Tibial artery (tissue), 4 donors: ENCODE data around the gene CKM.

ENCODE experiments used
- DNase-seq, 2 donors: peaks; one replicate each; pipeline ENCODE4 v3.0.0-alpha.2; 2019
- H3K27ac ChIP-seq, 2 donors: fragments of 200-600 bp; sonication (generic) in 1 of 2; 1 replicate in 1 of 2; 2 replicates in 1 of 2; pipeline ENCODE4 v1.5.1; 2018 to 2019; ENCODE audit warnings: mild to moderate bottlenecking in 1 of 2
- H3K27me3 ChIP-seq, 2 donors: fragments of 200-600 bp; sonication (generic) in 1 of 2; one replicate each; pipeline versions ENCODE4 v1.5.1 to v1.6.0; 2016 to 2019
- H3K36me3 ChIP-seq, 3 donors: fragments of 200-600 bp; sonication (generic) in 2 of 3; one replicate each; pipeline ENCODE4 v1.5.1; 2016 to 2019; ENCODE audit warnings: mild to moderate bottlenecking in 2 of 3
- H3K4me1 ChIP-seq, 4 donors: fragments of 200-600 bp; sonication (generic) in 2 of 4; 1 replicate in 3 of 4; 2 replicates in 1 of 4; pipeline ENCODE4 v1.5.1; 2016 to 2019
- H3K4me3 ChIP-seq, 2 donors: fragments of 200-600 bp; sonication (generic) in 1 of 2; 1 replicate in 1 of 2; 2 replicates in 1 of 2; pipeline ENCODE4 v1.5.1; 2018 to 2019; ENCODE audit warnings: mild to moderate bottlenecking in 2 of 2
- H3K9me3 ChIP-seq, 3 donors: fragments of 200-600 bp; sonication (generic) in 1 of 3; one replicate each; pipeline ENCODE4 v1.5.1; 2016 to 2019
- intact Hi-C: fragments of 100-400 bp; cut with DNase I; formaldehyde crosslinking; loops from one replicate; pipeline ENCODE4 v1.15.0; 2023; ENCODE audit warnings: low total_unique reads
- TF ChIP-seq, protein P1 (sequence below), 2 experiments: fragments of 200-600 bp in 1 of 2; fragments of 450-650 bp in 1 of 2; IDR thresholded peaks; one replicate each; pipeline ENCODE4 v1.5.1; 2017 to 2019; ENCODE audit warnings: antibody characterized with exemption in 2 of 2, mild to moderate bottlenecking in 1 of 2, moderate library complexity in 1 of 2

Gene CKM

DNA sequence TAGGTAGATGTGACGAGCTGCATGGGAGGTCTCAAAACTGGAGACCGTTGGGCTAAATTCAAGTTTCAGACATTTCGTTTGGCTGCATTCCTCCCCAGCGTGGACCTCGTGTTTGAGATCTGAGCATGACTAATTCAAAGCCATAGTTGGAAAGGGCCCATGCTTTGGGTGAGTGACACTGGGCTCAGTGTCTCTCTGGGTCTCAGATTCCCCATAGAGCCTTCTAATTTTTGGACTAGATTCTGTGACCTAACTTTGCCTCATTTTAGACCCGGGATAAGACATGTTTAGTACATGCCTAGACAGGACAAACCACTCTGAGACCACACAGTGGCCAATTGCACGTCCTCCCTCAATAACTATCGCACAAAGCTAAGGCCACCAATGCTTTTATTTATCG lies 16.6 kb downstream of the CKM start:
- intact Hi-C loops, result no loop called here
- no peak overlapping the region for H3K27ac ChIP-seq
- peaks cover 0 to 4% of the 10 kb centered on the region in 2 donors for H3K27me3 ChIP-seq
- no peak overlapping the region for H3K4me3 ChIP-seq
- peaks cover 0 to 4% (median 0%) of the 10 kb centered on the region in 3 donors for H3K9me3 ChIP-seq
- no peaks in the 10 kb centered on the region for H3K4me1 ChIP-seq
- H3K36me3 ChIP-seq, result peaks cover 3 to 19% (median 13%) of the 10 kb centered on the region in 3 donors
- TF ChIP-seq, protein P1, sequence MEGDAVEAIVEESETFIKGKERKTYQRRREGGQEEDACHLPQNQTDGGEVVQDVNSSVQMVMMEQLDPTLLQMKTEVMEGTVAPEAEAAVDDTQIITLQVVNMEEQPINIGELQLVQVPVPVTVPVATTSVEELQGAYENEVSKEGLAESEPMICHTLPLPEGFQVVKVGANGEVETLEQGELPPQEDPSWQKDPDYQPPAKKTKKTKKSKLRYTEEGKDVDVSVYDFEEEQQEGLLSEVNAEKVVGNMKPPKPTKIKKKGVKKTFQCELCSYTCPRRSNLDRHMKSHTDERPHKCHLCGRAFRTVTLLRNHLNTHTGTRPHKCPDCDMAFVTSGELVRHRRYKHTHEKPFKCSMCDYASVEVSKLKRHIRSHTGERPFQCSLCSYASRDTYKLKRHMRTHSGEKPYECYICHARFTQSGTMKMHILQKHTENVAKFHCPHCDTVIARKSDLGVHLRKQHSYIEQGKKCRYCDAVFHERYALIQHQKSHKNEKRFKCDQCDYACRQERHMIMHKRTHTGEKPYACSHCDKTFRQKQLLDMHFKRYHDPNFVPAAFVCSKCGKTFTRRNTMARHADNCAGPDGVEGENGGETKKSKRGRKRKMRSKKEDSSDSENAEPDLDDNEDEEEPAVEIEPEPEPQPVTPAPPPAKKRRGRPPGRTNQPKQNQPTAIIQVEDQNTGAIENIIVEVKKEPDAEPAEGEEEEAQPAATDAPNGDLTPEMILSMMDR (IDR thresholded peaks at IDR 0.05), result no peak
- DNase-seq, result no peak

DNA sequence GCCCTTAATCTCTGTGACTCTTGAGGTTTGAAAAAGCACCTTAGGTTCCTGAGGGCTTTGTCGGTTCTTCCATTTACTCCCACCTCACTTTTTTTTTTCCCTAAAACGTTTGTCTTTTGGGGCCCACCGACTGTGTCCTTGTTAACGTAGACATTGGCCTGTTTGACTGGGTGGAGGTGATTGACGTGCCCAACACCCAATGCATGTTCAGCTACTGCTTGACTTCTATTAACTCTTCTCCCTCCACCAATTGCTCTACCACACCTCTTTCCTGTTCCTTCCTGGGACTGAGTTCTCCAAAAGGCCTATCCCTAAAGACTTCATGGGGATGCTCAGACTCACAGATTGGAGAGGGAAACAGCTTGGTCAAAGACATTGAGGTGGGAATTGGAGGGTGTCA lies 17.3 kb downstream of the CKM start:
- TF ChIP-seq, protein P1 (IDR thresholded peaks at IDR 0.05), result no peak
- Histone ChIP-seq H3K36me3 (peaks cover 3 to 25% (median 13%) of the 10 kb centered on the region in 3 donors), H3K27me3 (peaks cover 0 to 4% of the 10 kb centered on the region in 2 donors), H3K9me3 (peaks cover 0 to 4% (median 0%) of the 10 kb centered on the region in 3 donors), H3K27ac (no peak overlapping the region), H3K4me3 (no peak overlapping the region), H3K4me1 (no peaks in the 10 kb centered on the region)
- intact Hi-C loops, result no loop called here
- no peak for DNase-seq

DNA sequence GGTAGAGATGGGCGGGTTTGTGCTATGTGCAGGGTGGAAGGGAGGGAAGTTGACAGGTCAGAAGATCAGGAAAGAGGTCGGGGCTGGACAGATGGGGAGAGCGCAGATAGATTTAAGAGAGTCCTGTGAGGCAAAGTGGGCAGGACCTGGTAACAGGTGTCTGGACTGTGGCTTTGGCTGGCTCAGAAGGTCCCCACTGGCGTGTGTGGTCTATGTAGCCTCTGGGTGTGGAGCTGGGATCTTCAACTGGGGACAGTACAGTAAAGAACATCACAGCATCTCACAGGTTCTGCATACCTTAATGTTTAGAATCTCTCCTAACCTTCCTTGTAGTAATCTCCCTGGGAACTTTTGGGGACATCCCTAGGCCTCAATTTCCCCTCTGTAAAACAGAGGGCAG lies 17.7 kb downstream of the CKM start:
- Histone ChIP-seq H3K4me3 (no peak overlapping the region), H3K27me3 (peaks cover 0 to 4% of the 10 kb centered on the region in 2 donors), H3K36me3 (peaks cover 3 to 26% (median 13%) of the 10 kb centered on the region in 3 donors), H3K27ac (no peak overlapping the region), H3K4me1 (no peaks in the 10 kb centered on the region), H3K9me3 (peaks cover 0 to 4% (median 0%) of the 10 kb centered on the region in 3 donors)
- TF ChIP-seq, protein P1 (IDR thresholded peaks at IDR 0.05), result no peak
- no peak for DNase-seq
- intact Hi-C loops, result no loop called here

GRCh38 chr19:45304141-45304926 lies 18.3 kb downstream of the CKM start:
- TF ChIP-seq, protein P1 (IDR thresholded peaks at IDR 0.05), result no peak
- Histone ChIP-seq H3K9me3 (peaks cover 0 to 4% (median 0%) of the 10 kb centered on the region in 3 donors), H3K4me3 (no peak overlapping the region), H3K36me3 (peaks cover 3 to 32% (median 16%) of the 10 kb centered on the region in 3 donors), H3K27me3 (peaks cover 0 to 4% of the 10 kb centered on the region in 2 donors), H3K4me1 (no peaks in the 10 kb centered on the region), H3K27ac (no peak overlapping the region)
- intact Hi-C loops, result no loop called here
- no peak for DNase-seq

DNA sequence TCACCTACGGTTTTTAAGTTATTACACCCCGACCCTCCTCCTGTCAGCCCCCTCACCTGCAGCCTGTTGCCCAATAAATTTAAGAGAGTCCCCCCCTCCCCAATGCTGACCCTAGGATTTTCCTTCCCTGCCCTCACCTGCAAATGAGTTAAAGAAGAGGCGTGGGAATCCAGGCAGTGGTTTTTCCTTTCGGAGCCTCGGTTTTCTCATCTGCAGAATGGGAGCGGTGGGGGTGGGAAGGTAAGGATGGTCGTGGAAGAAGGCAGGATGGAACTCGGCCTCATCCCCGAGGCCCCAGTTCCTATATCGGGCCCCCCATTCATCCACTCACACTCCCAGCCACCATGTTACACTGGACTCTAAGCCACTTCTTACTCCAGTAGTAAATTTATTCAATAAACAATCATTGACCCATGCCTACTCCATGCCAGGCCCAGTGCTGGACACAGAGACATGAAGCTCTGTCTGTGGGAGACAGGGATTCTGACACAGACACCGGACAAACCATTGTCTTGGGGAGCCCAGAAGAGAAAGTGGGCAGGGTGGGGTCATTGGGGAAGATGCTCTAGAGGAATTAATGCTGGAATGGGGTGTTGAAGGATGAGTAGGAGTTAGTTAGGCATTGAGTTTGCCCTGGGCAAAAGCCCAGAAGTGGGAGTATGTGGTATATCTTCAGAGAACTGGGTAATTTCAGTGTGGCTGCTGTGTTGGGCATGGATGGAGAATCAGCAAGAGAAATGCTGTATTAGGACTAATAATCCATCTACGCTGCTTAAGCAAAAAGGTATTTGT lies 19.2 kb downstream of the CKM start:
- intact Hi-C loops, result no loop called here
- Histone ChIP-seq H3K4me1 (no peaks in the 10 kb centered on the region), H3K27me3 (peaks cover 0 to 4% of the 10 kb centered on the region in 2 donors), H3K9me3 (peaks cover 0 to 4% (median 0%) of the 10 kb centered on the region in 3 donors), H3K27ac (no peak overlapping the region), H3K36me3 (peaks cover 3 to 40% (median 22%) of the 10 kb centered on the region in 3 donors), H3K4me3 (no peak overlapping the region)
- TF ChIP-seq, protein P1 (IDR thresholded peaks at IDR 0.05), result no peak
- no peak for DNase-seq
